K562 (cell line): ENCODE results near the gene ACE. TPM values are rescaled to one million over a fixed set of nuclear protein-coding genes. Genes with fewer than 3 reads are reported as not detected.

Source experiments
- ATAC-seq: fragments of 200-7000 bp; cut with Tn5 transposase; 3 replicates; pipeline ENCODE4 v1.9.1; 2020; ENCODE audit warnings: moderate library complexity
- BruUV-seq: library from RNA; stranded (reverse); fragments of 400-500 nt; replicated peaks from 2 replicates; lab custom pipeline; 2021; lab: Mats Ljungman, UMichigan
- CTCF ChIA-PET: fragments of 300-600 bp; formaldehyde crosslinking; extraction: SDS; loops from one replicate; lab custom pipeline; 2021; ENCODE audit warnings: low intra/inter-chr PET ratio; lab: Yijun Ruan, JAX
- POLR2A ChIA-PET: fragments of 300-600, 350-650 bp; sonication (Branson Sonifier 250); formaldehyde crosslinking; extraction: SDS; loops from one replicate; lab custom pipeline; 2021; ENCODE audit warnings: antibody characterized with exemption, inconsistent platforms; lab: Yijun Ruan, JAX
- DNase-seq, 4 experiments: peaks; one replicate each; pipeline versions ENCODE4 v3.0.0 to v3.0.0-alpha.2; 2011 to 2018; ENCODE audit warnings: low spot score in 3 of 4, mixed read lengths in 3 of 4; ENCODE audit errors: extremely low read depth in 1 of 4
- FAIRE-seq: peaks from 2 replicates; lab custom pipeline; 2011; peaks lifted over from hg19 to GRCh38; lab: Jason Lieb, UNC
- H2AFZ ChIP-seq: 2 replicates; pipeline ENCODE4 v1.6.0; 2011; ENCODE audit warnings: low read depth, low read length, control low read depth, inconsistent platforms
- H3K27ac ChIP-seq: fragments of 200-600 bp; 3 replicates; pipeline ENCODE4 v1.8.0; 2011; ENCODE audit warnings: low read depth, mild to moderate bottlenecking, control low read depth, inconsistent platforms, low read length, moderate library complexity, mixed read lengths; ENCODE audit errors: extremely low read depth
- H3K27me3 ChIP-seq, 2 experiments: fragments of 300-600 bp in 1 of 2; 2 replicates in 1 of 2; 3 replicates in 1 of 2; pipeline versions ENCODE4 v1.6.0 to v1.8.0; 2011; ENCODE audit warnings: inconsistent platforms in 2 of 2, low read length in 2 of 2, mild to moderate bottlenecking in 1 of 2, mixed read lengths in 1 of 2, moderate library complexity in 1 of 2; ENCODE audit not compliant: control insufficient read depth in 2 of 2, insufficient read depth in 2 of 2
- H3K36me3 ChIP-seq: fragments of 300-600 bp; 3 replicates; pipeline ENCODE4 v1.8.0; 2011; ENCODE audit warnings: mild to moderate bottlenecking, low read length, inconsistent platforms; ENCODE audit not compliant: control insufficient read depth, insufficient read depth
- H3K4me1 ChIP-seq, 2 experiments: fragments of 200-600 bp in 1 of 2; replicated peaks in 1 of 2; 2 replicates in 1 of 2; 3 replicates in 1 of 2; pipeline versions ENCODE4 v1.5.1 to v1.8.0; 2011; ENCODE audit warnings: inconsistent platforms in 2 of 2, low read length in 2 of 2, mild to moderate bottlenecking in 1 of 2, mixed read lengths in 1 of 2, moderate library complexity in 1 of 2; ENCODE audit not compliant: control insufficient read depth in 2 of 2, insufficient read depth in 2 of 2
- H3K4me2 ChIP-seq: 2 replicates; pipeline ENCODE4 v1.6.1; 2011; ENCODE audit warnings: low read length, control low read depth, inconsistent platforms, mixed read lengths; ENCODE audit not compliant: insufficient read depth
- H3K4me3 ChIP-seq: fragments of 200-600 bp; sonication (generic), shearing (Covaris generic); 2 replicates; pipeline ENCODE4 v1.5.1; 2016; ENCODE audit warnings: control low read depth, inconsistent platforms
- H3K79me2 ChIP-seq: fragments of 200-600 bp; 3 replicates; pipeline ENCODE4 v1.8.0; 2011; ENCODE audit warnings: low read length, inconsistent platforms; ENCODE audit not compliant: control insufficient read depth, insufficient read depth
- H3K9ac ChIP-seq, 2 experiments: 2 replicates each; pipeline versions ENCODE4 v1.6.0 to v1.6.1; 2011; ENCODE audit warnings: low read depth in 2 of 2, low read length in 2 of 2, control low read depth in 1 of 2, inconsistent platforms in 1 of 2, mild to moderate bottlenecking in 1 of 2, mixed read lengths in 1 of 2; ENCODE audit not compliant: insufficient read depth in 1 of 2
- H3K9me1 ChIP-seq: one replicate; pipeline ENCODE4 v1.6.0; 2011; ENCODE audit warnings: inconsistent platforms, mild to moderate bottlenecking, low read length, moderate library complexity; ENCODE audit not compliant: control insufficient read depth, insufficient read depth
- H3K9me3 ChIP-seq: replicated peaks from 2 replicates; pipeline ENCODE4 v1.5.1; 2011; ENCODE audit warnings: low read depth, low read length, inconsistent platforms; ENCODE audit not compliant: control insufficient read depth, insufficient read depth
- H4K20me1 ChIP-seq: replicated peaks from 2 replicates; pipeline ENCODE4 v1.6.1; 2011; ENCODE audit warnings: low read length, inconsistent platforms, mixed read lengths; ENCODE audit not compliant: control insufficient read depth, insufficient read depth
- NCOA4 ChIP-seq: fragments of 450-650 bp; IDR thresholded peaks from 2 replicates; pipeline ENCODE4 v1.6.1; 2018; ENCODE audit warnings: mild to moderate bottlenecking; ENCODE audit not compliant: partially characterized antibody
- TCF3 ChIP-seq: sonication (generic); formaldehyde crosslinking; IDR thresholded peaks from 2 replicates; pipeline ENCODE4 v1.4.0; 2020; ENCODE audit warnings: mild to moderate bottlenecking, missing genetic modification reagents
- ZNF316 ChIP-seq: fragments of 450-650 bp; IDR thresholded peaks from 2 replicates; pipeline ENCODE4 v1.6.1; 2016
- ZNF324 ChIP-seq: fragments of 250-450 bp; sonication (Bioruptor Pico); IDR thresholded peaks from 2 replicates; pipeline ENCODE4 v1.4.0; 2020; ENCODE audit warnings: mild to moderate bottlenecking
- ZNF354B ChIP-seq: fragments of 250-450 bp; sonication (Bioruptor Pico); IDR thresholded peaks from 2 replicates; pipeline ENCODE4 v1.4.0; 2020
- ZNF764 ChIP-seq: fragments of 250-450 bp; sonication (Bioruptor Pico); IDR thresholded peaks from 2 replicates; pipeline ENCODE4 v1.4.0; 2020; ENCODE audit warnings: low read depth, mild to moderate bottlenecking, moderate library complexity
- WGBS: fragments of 100-300 bp; shearing (Covaris generic); methylation state at CpG from one replicate; pipeline ENCODE4 v1.1.6; 2016; ENCODE audit warnings: low coverage, mixed read lengths; ENCODE audit not compliant: insufficient coverage; ENCODE audit errors: missing lambda C conversion rate; 5-methylcytosine and 5-hydroxymethylcytosine counted together
- in situ Hi-C: fragments of 300-500 bp; cut with MboI; formaldehyde crosslinking; loops from 4 replicates; pipeline ENCODE4 v1.15.0; 2018; ENCODE audit warnings: inconsistent platforms, mixed read lengths
- intact Hi-C: fragments of 100-400 bp; cut with micrococcal nuclease; formaldehyde crosslinking; loops from 2 replicates; pipeline ENCODE4 v1.14.2; 2022
- polyA plus RNA-seq, 8 experiments: library from polyadenylated mRNA; depleted of rRNA in 4 of 8; stranded (reverse) in 5 of 8; unstranded in 3 of 8; fragments of >200 nt; fragmentation: Nextera tagmentation in 2 of 8; fragmentation: Illumina TruSeq in 1 of 8; extraction: Ambion mirVana in 2 of 8; extraction: Trizol in 1 of 8; gene quantifications; 2 replicates each; pipeline versions ENCODE4 v1.2.1 to v1.2.3, GENCODE V29; 2011 to 2014; ENCODE audit warnings: inconsistent platforms in 1 of 8, missing spikeins in 1 of 8
- total RNA-seq, 7 experiments: library from RNA; depleted of rRNA in 6 of 7; stranded (reverse); fragments of >200 nt in 6 of 7; fragmentation: Illumina TruSeq in 2 of 7; extraction: Trizol in 2 of 7; gene quantifications; 2 replicates each; pipeline versions ENCODE4 v1.2.1 to v1.2.3, GENCODE V29; 2011 to 2021; ENCODE audit warnings: low replicate concordance in 1 of 7
- TF ChIP-seq, protein P1 (sequence below), 3 experiments: fragments of 200-800 bp in 1 of 3; fragments of 250-450 bp in 1 of 3; fragments of 450-650 bp in 1 of 3; sonication (Bioruptor Pico) in 1 of 3; sonication (Bioruptor generic) in 1 of 3; formaldehyde crosslinking in 1 of 3; IDR thresholded peaks; 2 replicates each; pipeline versions ENCODE4 v1.6.1 to v1.8.0; 2016 to 2022; ENCODE audit warnings: mild to moderate bottlenecking in 2 of 3, missing genetic modification characterization in 2 of 3, missing compliant biosample characterization in 1 of 3, moderate library complexity in 1 of 3

The ACE gene
- total and polyA plus RNA-seq, 9 of the 15 experiments (the other 6 are each of a cell fraction or from before 2014, with no cell fraction given) = 0.07 to 2.5 (median 0.47) TPM; not detected in 1

DNA sequence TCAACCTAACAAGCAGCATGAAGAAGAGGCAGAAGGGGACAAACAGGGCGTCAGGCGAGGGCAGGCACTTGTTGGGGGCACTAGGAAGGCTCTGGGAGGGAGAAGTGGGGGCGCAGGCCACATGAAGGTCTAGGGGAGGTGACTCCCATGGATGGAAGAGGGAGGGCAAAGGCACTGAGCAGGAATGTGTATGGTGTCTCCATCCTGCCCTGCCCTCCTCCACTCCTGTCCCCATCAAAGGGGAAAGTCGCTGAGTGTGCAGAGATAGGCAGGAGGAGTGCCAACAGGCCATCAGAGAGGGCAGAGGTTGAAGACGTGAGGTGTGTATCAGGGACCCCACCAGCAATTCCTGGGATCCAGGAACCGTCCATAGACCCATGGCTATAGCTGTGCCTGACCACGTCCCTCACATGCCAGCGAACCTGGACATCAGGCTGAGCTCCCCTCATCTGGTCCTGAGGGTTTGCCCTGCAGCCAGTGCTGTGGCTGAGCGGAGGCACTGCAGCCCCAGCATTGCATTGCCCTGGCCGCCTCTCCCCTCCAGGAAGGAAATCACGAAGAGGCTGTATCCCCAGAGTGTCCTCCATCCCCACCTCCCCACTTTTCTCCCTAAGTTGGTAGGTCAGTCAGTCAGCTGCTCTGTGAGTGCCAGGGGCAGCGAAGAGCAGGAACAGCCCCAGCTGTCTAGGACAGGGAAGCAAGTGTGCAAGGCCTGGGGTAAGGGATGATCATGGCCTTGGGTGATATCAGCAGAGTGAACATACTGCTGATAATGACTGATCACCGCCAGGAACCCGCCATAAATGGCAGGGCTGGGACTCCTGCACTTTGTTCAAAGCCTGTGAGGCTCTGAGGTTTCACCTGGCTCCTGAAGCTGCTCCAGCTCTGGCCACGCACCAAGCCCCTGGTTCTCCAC lies 24.6 kb upstream of the ACE start:
- Histone ChIP-seq H3K9me1 (no peaks in the 10 kb centered on the region), H3K36me3 (no peaks in the 10 kb centered on the region), H2AFZ (no peak overlapping the region), H3K27me3 (no peaks in the 10 kb centered on the region), H3K9ac (peak overlapping the region in 1 of 2 experiments; percentile 73; a peak in 2 of 4 replicates), H3K27ac (no peak overlapping the region), H3K4me1 (peaks cover 20 to 39% of the 10 kb centered on the region in 2 experiments), H3K4me3 (no peak overlapping the region), H3K4me2 (no peak overlapping the region), H3K9me3 (no peaks in the 10 kb centered on the region), H3K79me2 (peaks cover under 1% of the 10 kb centered on the region; the same call in 1 of the 3 replicates), H4K20me1 (no peaks in the 10 kb centered on the region)
- FAIRE-seq (no peak), ATAC-seq (peak; percentile 14; the same call in 2 of the 3 replicates), DNase-seq (peak in 1 of 4 experiments; percentile 14)
- TF ChIP-seq ZNF324 (CRISPR knock-in tag) (no peak), ZNF316 (peak; percentile 22; the same call in 1 of the 2 replicates), ZNF354B (CRISPR knock-in tag) (no peak), TCF3 (no peak), NCOA4 (no peak), ZNF764 (CRISPR knock-in tag) (no peak)
- TF ChIP-seq, protein P1, sequence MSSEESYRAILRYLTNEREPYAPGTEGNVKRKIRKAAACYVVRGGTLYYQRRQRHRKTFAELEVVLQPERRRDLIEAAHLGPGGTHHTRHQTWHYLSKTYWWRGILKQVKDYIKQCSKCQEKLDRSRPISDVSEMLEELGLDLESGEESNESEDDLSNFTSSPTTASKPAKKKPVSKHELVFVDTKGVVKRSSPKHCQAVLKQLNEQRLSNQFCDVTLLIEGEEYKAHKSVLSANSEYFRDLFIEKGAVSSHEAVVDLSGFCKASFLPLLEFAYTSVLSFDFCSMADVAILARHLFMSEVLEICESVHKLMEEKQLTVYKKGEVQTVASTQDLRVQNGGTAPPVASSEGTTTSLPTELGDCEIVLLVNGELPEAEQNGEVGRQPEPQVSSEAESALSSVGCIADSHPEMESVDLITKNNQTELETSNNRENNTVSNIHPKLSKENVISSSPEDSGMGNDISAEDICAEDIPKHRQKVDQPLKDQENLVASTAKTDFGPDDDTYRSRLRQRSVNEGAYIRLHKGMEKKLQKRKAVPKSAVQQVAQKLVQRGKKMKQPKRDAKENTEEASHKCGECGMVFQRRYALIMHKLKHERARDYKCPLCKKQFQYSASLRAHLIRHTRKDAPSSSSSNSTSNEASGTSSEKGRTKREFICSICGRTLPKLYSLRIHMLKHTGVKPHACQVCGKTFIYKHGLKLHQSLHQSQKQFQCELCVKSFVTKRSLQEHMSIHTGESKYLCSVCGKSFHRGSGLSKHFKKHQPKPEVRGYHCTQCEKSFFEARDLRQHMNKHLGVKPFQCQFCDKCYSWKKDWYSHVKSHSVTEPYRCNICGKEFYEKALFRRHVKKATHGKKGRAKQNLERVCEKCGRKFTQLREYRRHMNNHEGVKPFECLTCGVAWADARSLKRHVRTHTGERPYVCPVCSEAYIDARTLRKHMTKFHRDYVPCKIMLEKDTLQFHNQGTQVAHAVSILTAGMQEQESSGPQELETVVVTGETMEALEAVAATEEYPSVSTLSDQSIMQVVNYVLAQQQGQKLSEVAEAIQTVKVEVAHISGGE (CRISPR knock-in tag; IDR thresholded peaks at IDR 0.05) = peak in 1 of 3 experiments; percentile 37; a peak in 1 of 6 replicates
- no TSS peak for BruUV-seq
- POLR2A ChIA-PET = interaction anchor here (1.0 to 1.1 kb wide), 2 partner anchors 8 to 99 kb away, joined by 3 read pairs; no protein-coding TSS in a partner anchor
- intact Hi-C loops (no loop called here), in situ Hi-C loops (no loop called here)
- CTCF ChIA-PET = no interaction called here
- 29% methylated on average over 14 of the region's 15 CpGs for WGBS
